K562 (cell line): ENCODE measurements around the gene DHRS12. TPM values are rescaled to one million over a fixed set of nuclear protein-coding genes. Genes with fewer than 3 reads are reported as not detected.

Source experiments
- ATAC-seq: fragments of 200-7000 bp; cut with Tn5 transposase; 3 replicates; pipeline ENCODE4 v1.9.1; 2020; ENCODE audit warnings: moderate library complexity
- BruUV-seq: library from RNA; stranded (reverse); fragments of 400-500 nt; replicated peaks from 2 replicates; lab custom pipeline; 2021; lab: Mats Ljungman, UMichigan
- CTCF ChIA-PET: fragments of 300-600 bp; formaldehyde crosslinking; extraction: SDS; loops from one replicate; lab custom pipeline; 2021; ENCODE audit warnings: low intra/inter-chr PET ratio; lab: Yijun Ruan, JAX
- POLR2A ChIA-PET: fragments of 300-600, 350-650 bp; sonication (Branson Sonifier 250); formaldehyde crosslinking; extraction: SDS; loops from one replicate; lab custom pipeline; 2021; ENCODE audit warnings: antibody characterized with exemption, inconsistent platforms; lab: Yijun Ruan, JAX
- DNase-seq, 4 experiments: peaks; one replicate each; pipeline versions ENCODE4 v3.0.0 to v3.0.0-alpha.2; 2011 to 2018; ENCODE audit warnings: low spot score in 3 of 4, mixed read lengths in 3 of 4; ENCODE audit errors: extremely low read depth in 1 of 4
- FAIRE-seq: peaks from 2 replicates; lab custom pipeline; 2011; peaks lifted over from hg19 to GRCh38; lab: Jason Lieb, UNC
- H2AFZ ChIP-seq: 2 replicates; pipeline ENCODE4 v1.6.0; 2011; ENCODE audit warnings: low read depth, low read length, control low read depth, inconsistent platforms
- H3K27ac ChIP-seq: fragments of 200-600 bp; 3 replicates; pipeline ENCODE4 v1.8.0; 2011; ENCODE audit warnings: low read depth, mild to moderate bottlenecking, control low read depth, inconsistent platforms, low read length, moderate library complexity, mixed read lengths; ENCODE audit errors: extremely low read depth
- H3K27me3 ChIP-seq, 2 experiments: fragments of 300-600 bp in 1 of 2; 2 replicates in 1 of 2; 3 replicates in 1 of 2; pipeline versions ENCODE4 v1.6.0 to v1.8.0; 2011; ENCODE audit warnings: inconsistent platforms in 2 of 2, low read length in 2 of 2, mild to moderate bottlenecking in 1 of 2, mixed read lengths in 1 of 2, moderate library complexity in 1 of 2; ENCODE audit not compliant: control insufficient read depth in 2 of 2, insufficient read depth in 2 of 2
- H3K36me3 ChIP-seq: fragments of 300-600 bp; 3 replicates; pipeline ENCODE4 v1.8.0; 2011; ENCODE audit warnings: mild to moderate bottlenecking, low read length, inconsistent platforms; ENCODE audit not compliant: control insufficient read depth, insufficient read depth
- H3K4me1 ChIP-seq, 2 experiments: fragments of 200-600 bp in 1 of 2; replicated peaks in 1 of 2; 2 replicates in 1 of 2; 3 replicates in 1 of 2; pipeline versions ENCODE4 v1.5.1 to v1.8.0; 2011; ENCODE audit warnings: inconsistent platforms in 2 of 2, low read length in 2 of 2, mild to moderate bottlenecking in 1 of 2, mixed read lengths in 1 of 2, moderate library complexity in 1 of 2; ENCODE audit not compliant: control insufficient read depth in 2 of 2, insufficient read depth in 2 of 2
- H3K4me2 ChIP-seq: 2 replicates; pipeline ENCODE4 v1.6.1; 2011; ENCODE audit warnings: low read length, control low read depth, inconsistent platforms, mixed read lengths; ENCODE audit not compliant: insufficient read depth
- H3K4me3 ChIP-seq: fragments of 200-600 bp; sonication (generic), shearing (Covaris generic); 2 replicates; pipeline ENCODE4 v1.5.1; 2016; ENCODE audit warnings: control low read depth, inconsistent platforms
- H3K79me2 ChIP-seq: fragments of 200-600 bp; 3 replicates; pipeline ENCODE4 v1.8.0; 2011; ENCODE audit warnings: low read length, inconsistent platforms; ENCODE audit not compliant: control insufficient read depth, insufficient read depth
- H3K9ac ChIP-seq, 2 experiments: 2 replicates each; pipeline versions ENCODE4 v1.6.0 to v1.6.1; 2011; ENCODE audit warnings: low read depth in 2 of 2, low read length in 2 of 2, control low read depth in 1 of 2, inconsistent platforms in 1 of 2, mild to moderate bottlenecking in 1 of 2, mixed read lengths in 1 of 2; ENCODE audit not compliant: insufficient read depth in 1 of 2
- H3K9me1 ChIP-seq: one replicate; pipeline ENCODE4 v1.6.0; 2011; ENCODE audit warnings: inconsistent platforms, mild to moderate bottlenecking, low read length, moderate library complexity; ENCODE audit not compliant: control insufficient read depth, insufficient read depth
- H3K9me3 ChIP-seq: replicated peaks from 2 replicates; pipeline ENCODE4 v1.5.1; 2011; ENCODE audit warnings: low read depth, low read length, inconsistent platforms; ENCODE audit not compliant: control insufficient read depth, insufficient read depth
- H4K20me1 ChIP-seq: replicated peaks from 2 replicates; pipeline ENCODE4 v1.6.1; 2011; ENCODE audit warnings: low read length, inconsistent platforms, mixed read lengths; ENCODE audit not compliant: control insufficient read depth, insufficient read depth
- CC2D1A ChIP-seq: fragments of 450-650 bp; IDR thresholded peaks from 2 replicates; pipeline ENCODE4 v1.6.1; 2017; ENCODE audit warnings: mild to moderate bottlenecking
- CHD2 ChIP-seq: IDR thresholded peaks from 2 replicates; pipeline ENCODE4 v1.6.1; 2011; ENCODE audit warnings: low read depth, low read length
- FOXJ2 ChIP-seq: fragments of 200-800 bp; sonication (Bioruptor generic); IDR thresholded peaks from 2 replicates; pipeline ENCODE4 v1.6.1; 2016; ENCODE audit warnings: missing genetic modification characterization, missing compliant biosample characterization
- LCOR ChIP-seq: sonication (generic); formaldehyde crosslinking; IDR thresholded peaks from 2 replicates; pipeline ENCODE4 v1.8.0; 2022; ENCODE audit warnings: mild to moderate bottlenecking, missing genetic modification reagents
- MEIS2 ChIP-seq: fragments of 450-650 bp; IDR thresholded peaks from 2 replicates; pipeline ENCODE4 v1.6.1; 2014; ENCODE audit warnings: mild to moderate bottlenecking; ENCODE audit not compliant: partially characterized antibody
- NONO ChIP-seq, 2 experiments: fragments of 200-400 bp in 1 of 2; fragments of 450-650 bp in 1 of 2; formaldehyde crosslinking in 1 of 2; IDR thresholded peaks; 2 replicates each; pipeline ENCODE4 v1.6.1; 2017; ENCODE audit warnings: low read depth in 2 of 2, mild to moderate bottlenecking in 2 of 2, moderate library complexity in 2 of 2, low read length in 1 of 2
- OTX1 ChIP-seq: fragments of 450-650 bp; formaldehyde crosslinking; IDR thresholded peaks from 2 replicates; pipeline ENCODE4 v1.4.0; 2022; ENCODE audit warnings: mild to moderate bottlenecking
- PRPF4 ChIP-seq: fragments of 200-400 bp; formaldehyde crosslinking; IDR thresholded peaks from one replicate; pipeline ENCODE4 v1.6.1; 2017; ENCODE audit warnings: low read length, low read depth, mild to moderate bottlenecking; ENCODE audit not compliant: insufficient read depth, poor library complexity, severe bottlenecking
- TAF7 ChIP-seq: fragments of 450-650 bp; IDR thresholded peaks from 2 replicates; pipeline ENCODE4 v1.6.1; 2016; ENCODE audit warnings: missing genetic modification characterization, missing compliant biosample characterization
- TGIF2 ChIP-seq: sonication (generic); formaldehyde crosslinking; IDR thresholded peaks from 2 replicates; pipeline ENCODE4 v1.8.1; 2022; ENCODE audit warnings: mild to moderate bottlenecking, missing genetic modification reagents, moderate library complexity
- U2AF1 ChIP-seq: fragments of 200-400 bp; formaldehyde crosslinking; optimal IDR thresholded peaks from 2 replicates; pipeline ENCODE3; 2017; ENCODE audit warnings: mild to moderate bottlenecking, low read depth, low read length, moderate library complexity
- ZNF316 ChIP-seq: fragments of 450-650 bp; IDR thresholded peaks from 2 replicates; pipeline ENCODE4 v1.6.1; 2016
- ZNF57 ChIP-seq: fragments of 450-650 bp; formaldehyde crosslinking; IDR thresholded peaks from 2 replicates; pipeline ENCODE4 v1.4.0; 2020; ENCODE audit warnings: mild to moderate bottlenecking, moderate library complexity
- ZNF76 ChIP-seq: fragments of 250-450 bp; sonication (Bioruptor Pico); IDR thresholded peaks from 2 replicates; pipeline ENCODE4 v1.4.0; 2020; ENCODE audit warnings: mild to moderate bottlenecking, moderate library complexity, borderline replicate concordance
- ZNF780A ChIP-seq: fragments of 250-450 bp; sonication (Bioruptor Pico); IDR thresholded peaks from 2 replicates; pipeline ENCODE4 v1.5.0; 2021; ENCODE audit warnings: mild to moderate bottlenecking
- WGBS: fragments of 100-300 bp; shearing (Covaris generic); methylation state at CpG from one replicate; pipeline ENCODE4 v1.1.6; 2016; ENCODE audit warnings: low coverage, mixed read lengths; ENCODE audit not compliant: insufficient coverage; ENCODE audit errors: missing lambda C conversion rate; 5-methylcytosine and 5-hydroxymethylcytosine counted together
- in situ Hi-C: fragments of 300-500 bp; cut with MboI; formaldehyde crosslinking; loops from 4 replicates; pipeline ENCODE4 v1.15.0; 2018; ENCODE audit warnings: inconsistent platforms, mixed read lengths
- intact Hi-C: fragments of 100-400 bp; cut with micrococcal nuclease; formaldehyde crosslinking; loops from 2 replicates; pipeline ENCODE4 v1.14.2; 2022
- polyA plus RNA-seq, 8 experiments: library from polyadenylated mRNA; depleted of rRNA in 4 of 8; stranded (reverse) in 5 of 8; unstranded in 3 of 8; fragments of >200 nt; fragmentation: Nextera tagmentation in 2 of 8; fragmentation: Illumina TruSeq in 1 of 8; extraction: Ambion mirVana in 2 of 8; extraction: Trizol in 1 of 8; gene quantifications; 2 replicates each; pipeline versions ENCODE4 v1.2.1 to v1.2.3, GENCODE V29; 2011 to 2014; ENCODE audit warnings: inconsistent platforms in 1 of 8, missing spikeins in 1 of 8
- total RNA-seq, 7 experiments: library from RNA; depleted of rRNA in 6 of 7; stranded (reverse); fragments of >200 nt in 6 of 7; fragmentation: Illumina TruSeq in 2 of 7; extraction: Trizol in 2 of 7; gene quantifications; 2 replicates each; pipeline versions ENCODE4 v1.2.1 to v1.2.3, GENCODE V29; 2011 to 2021; ENCODE audit warnings: low replicate concordance in 1 of 7
- TF ChIP-seq, protein P1 (sequence below): fragments of 250-450 bp; sonication (Bioruptor Pico); IDR thresholded peaks from 2 replicates; pipeline ENCODE4 v1.4.0; 2020; ENCODE audit warnings: mild to moderate bottlenecking

Gene DHRS12
- total and polyA plus RNA-seq, 9 of the 15 experiments (the other 6 are each of a cell fraction or from before 2014, with no cell fraction given), result 0.62 to 2.7 (median 0.98) TPM

DNA sequence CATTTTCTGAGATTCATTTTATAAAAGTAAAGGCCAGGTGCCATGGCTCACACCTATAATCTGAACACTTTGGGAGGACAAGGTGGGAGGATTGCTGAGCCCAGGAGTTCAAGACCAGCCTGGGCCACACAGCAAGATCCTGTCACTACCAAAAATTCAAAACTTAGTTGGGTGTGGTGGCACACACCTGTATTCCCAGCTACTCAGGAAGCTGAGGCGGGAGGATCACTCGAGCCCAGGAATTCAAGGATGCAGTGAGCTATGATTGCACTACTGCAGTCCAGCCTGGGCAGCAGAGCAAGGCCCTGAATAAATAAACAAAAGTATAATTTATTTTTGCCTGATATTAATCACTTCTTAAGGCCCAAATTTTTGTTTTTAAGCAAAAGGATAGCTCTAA, 40.5 kb downstream of the DHRS12 start:
- H3K4me3 ChIP-seq, result no peak overlapping the region
- no peak for FAIRE-seq
- no peaks in the 10 kb centered on the region for H4K20me1 ChIP-seq
- no peak overlapping the region for H3K27ac ChIP-seq
- H3K4me2 ChIP-seq, result no peak overlapping the region
- intact Hi-C loops, result no loop called here
- in situ Hi-C loops, result no loop called here
- no peaks in the 10 kb centered on the region for H3K9me1 ChIP-seq
- no peaks in the 10 kb centered on the region for H3K79me2 ChIP-seq
- H3K27me3 ChIP-seq, result no peaks in the 10 kb centered on the region
- no peaks in the 10 kb centered on the region; a peak in 1 of 5 replicates for H3K4me1 ChIP-seq
- ChIA-PET CTCF (no interaction called here), POLR2A (no interaction called here)
- no peak for DNase-seq
- no peaks in the 10 kb centered on the region for H3K9me3 ChIP-seq
- WGBS, result 70% methylated on average over 2 of the region's 2 CpGs
- BruUV-seq, result no TSS peak
- ATAC-seq, result no peak
- H3K36me3 ChIP-seq, result peaks cover 4% of the 10 kb centered on the region; the same call in 2 of the 3 replicates
- TF ChIP-seq NONO (IDR thresholded peaks at IDR 0.05; ENCODE audit: low read depth in 2 of 2, low read length in 1 of 2) (no peak), ZNF316 (no peak)
- H2AFZ ChIP-seq, result no peak overlapping the region
- no peak overlapping the region for H3K9ac ChIP-seq

- Histone ChIP-seq H3K4me2 (no peak overlapping the region), H3K9me1 (no peaks in the 10 kb centered on the region), H2AFZ (no peak overlapping the region), H3K79me2 (no peaks in the 10 kb centered on the region), H3K27ac (no peak overlapping the region), H3K4me1 (no peaks in the 10 kb centered on the region), H3K9ac (0 out of 4 replicates have a peak overlapping the region, but pooled peaks of 1 of the 2 experiments have one; percentile 61), H3K36me3 (peaks cover 9% of the 10 kb centered on the region; the same call in 2 of the 3 replicates), H3K4me3 (no peak overlapping the region), H3K27me3 (no peaks in the 10 kb centered on the region), H4K20me1 (no peaks in the 10 kb centered on the region), H3K9me3 (no peaks in the 10 kb centered on the region)
- intact Hi-C loops (no loop called here), in situ Hi-C loops (no loop called here)
- CTCF ChIA-PET, result no interaction called here
- ATAC-seq (no peak), FAIRE-seq (no peak), DNase-seq (no peak)
- 94% methylated on average over 15 of the region's 16 CpGs for WGBS
- POLR2A ChIA-PET, result no interaction called here
- no TSS peak for BruUV-seq
- no peak for TF ChIP-seq OTX1
- TF ChIP-seq CHD2, result no peak
- TF ChIP-seq LCOR (CRISPR knock-in tag), result no peak
- no peak for TF ChIP-seq ZNF780A (CRISPR knock-in tag)
- TF ChIP-seq TGIF2, result no peak
- TF ChIP-seq ZNF76 (CRISPR knock-in tag), result no peak
- no peak for TF ChIP-seq FOXJ2
- TF ChIP-seq MEIS2, result no peak
- TF ChIP-seq U2AF1, result no peak
- TF ChIP-seq, protein P1, sequence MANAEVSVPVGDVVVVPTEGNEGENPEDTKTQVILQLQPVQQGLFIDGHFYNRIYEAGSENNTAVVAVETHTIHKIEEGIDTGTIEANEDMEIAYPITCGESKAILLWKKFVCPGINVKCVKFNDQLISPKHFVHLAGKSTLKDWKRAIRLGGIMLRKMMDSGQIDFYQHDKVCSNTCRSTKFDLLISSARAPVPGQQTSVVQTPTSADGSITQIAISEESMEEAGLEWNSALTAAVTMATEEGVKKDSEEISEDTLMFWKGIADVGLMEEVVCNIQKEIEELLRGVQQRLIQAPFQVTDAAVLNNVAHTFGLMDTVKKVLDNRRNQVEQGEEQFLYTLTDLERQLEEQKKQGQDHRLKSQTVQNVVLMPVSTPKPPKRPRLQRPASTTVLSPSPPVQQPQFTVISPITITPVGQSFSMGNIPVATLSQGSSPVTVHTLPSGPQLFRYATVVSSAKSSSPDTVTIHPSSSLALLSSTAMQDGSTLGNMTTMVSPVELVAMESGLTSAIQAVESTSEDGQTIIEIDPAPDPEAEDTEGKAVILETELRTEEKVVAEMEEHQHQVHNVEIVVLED (CRISPR knock-in tag), result no peak
- no peak for TF ChIP-seq CC2D1A
- no peak for TF ChIP-seq TAF7 (tag)
- no peak for TF ChIP-seq ZNF57 (CRISPR knock-in tag)
- no peak for TF ChIP-seq PRPF4
Measured at GRCh38 chr13:51761643-51762350, 42.2 kb downstream of the DHRS12 start.
